HG03378 (cell line): Measurements from ENCODE around the gene DHDDS.
A peak's percentile ranks its signal among the peaks of the same experiment; 100 is the strongest.
"Not testable (repeated sequence)": the region's sequence is repeated elsewhere in the genome, so short reads cannot be mapped to it uniquely, and the experiment has no call there.

Source experiments
- ATAC-seq: cut with Tn5 transposase; IDR thresholded peaks from one replicate; pipeline ENCODE4 v1.9.1; 2021; ENCODE audit warnings: mild to moderate bottlenecking, moderate library complexity; ENCODE audit not compliant: unreplicated experiment

DHDDS gene, protein sequence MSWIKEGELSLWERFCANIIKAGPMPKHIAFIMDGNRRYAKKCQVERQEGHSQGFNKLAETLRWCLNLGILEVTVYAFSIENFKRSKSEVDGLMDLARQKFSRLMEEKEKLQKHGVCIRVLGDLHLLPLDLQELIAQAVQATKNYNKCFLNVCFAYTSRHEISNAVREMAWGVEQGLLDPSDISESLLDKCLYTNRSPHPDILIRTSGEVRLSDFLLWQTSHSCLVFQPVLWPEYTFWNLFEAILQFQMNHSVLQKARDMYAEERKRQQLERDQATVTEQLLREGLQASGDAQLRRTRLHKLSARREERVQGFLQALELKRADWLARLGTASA

DNA sequence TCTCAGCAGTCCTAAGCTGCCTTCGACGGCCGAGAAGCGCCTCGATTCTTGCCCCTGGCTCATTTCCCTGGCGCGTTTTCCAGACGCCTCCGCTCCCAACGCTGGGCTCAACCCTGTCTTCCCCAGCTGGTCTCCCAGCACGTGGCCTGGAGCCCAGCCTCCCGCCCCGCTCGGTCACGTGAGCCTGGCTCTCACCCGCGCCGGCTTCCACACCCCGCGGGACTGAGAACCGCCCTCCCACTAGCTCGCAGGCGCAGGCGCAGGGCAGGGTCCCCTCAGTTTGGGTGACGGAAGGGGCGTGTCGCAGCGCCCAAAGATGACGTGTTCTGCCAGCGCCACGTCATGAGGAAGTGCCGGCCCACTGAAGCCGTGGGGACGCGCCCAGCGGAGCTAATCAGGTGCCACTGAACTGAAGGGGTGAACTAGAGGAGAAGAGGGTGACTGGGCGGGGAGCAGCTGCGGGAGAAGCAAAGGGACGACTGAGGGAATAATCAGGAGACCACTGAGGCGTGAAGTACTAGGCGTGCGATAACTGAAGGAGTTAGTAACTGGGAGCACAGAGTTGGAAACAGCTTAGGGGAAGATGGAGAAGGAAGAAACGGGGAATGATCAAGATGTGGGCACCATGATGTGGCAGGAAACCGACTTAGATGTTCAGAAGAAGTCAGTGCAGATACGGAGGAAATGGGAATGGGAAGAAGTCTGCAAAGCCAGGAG, at the start of gene DHDDS:
Gene DHDDS (plus strand): TSS at position 343 of the 717 bp plus-strand sequence. CDS start 625 bp downstream, outside the sequence.
- peak; percentile 88 for ATAC-seq

DNA sequence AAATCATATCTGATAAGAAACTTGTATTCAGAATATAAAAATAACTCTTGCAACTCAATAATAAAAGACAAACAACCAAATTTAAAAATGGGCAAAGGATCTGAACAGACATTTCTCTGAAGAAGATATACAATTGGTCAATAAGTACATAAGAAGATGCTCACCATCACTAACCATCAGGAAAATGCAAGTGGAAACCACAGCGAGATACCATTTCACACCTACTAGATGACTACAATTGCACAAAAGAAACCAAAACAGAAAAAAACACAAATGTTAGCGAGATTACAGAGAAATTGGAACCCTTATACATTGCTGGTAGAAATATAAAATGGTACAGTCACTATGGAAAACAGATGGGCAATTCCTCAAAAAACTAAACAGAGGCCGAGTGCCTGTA, 48.0 kb upstream of the DHDDS start:
- ATAC-seq, result no peak

DNA sequence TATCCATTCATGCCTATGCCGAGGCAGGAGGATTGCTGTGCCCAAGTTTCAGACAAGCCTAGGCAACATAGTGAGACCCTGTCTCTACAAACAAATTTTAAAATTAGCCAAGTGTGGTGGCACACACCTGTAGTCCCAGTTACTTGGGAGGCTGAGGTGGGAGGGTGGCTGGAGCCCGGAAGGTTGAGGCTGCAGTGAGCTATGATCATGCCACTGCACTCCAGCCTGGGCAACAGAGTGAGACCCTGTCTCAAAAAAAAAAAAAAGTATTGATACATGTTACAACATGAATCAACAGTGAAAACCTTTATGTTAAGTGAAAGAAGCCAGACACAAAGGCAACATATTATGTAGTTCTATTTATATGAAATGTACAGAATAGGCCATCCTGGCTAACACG, 47.1 kb upstream of the DHDDS start:
- ATAC-seq, result not testable (repeated sequence)

DNA sequence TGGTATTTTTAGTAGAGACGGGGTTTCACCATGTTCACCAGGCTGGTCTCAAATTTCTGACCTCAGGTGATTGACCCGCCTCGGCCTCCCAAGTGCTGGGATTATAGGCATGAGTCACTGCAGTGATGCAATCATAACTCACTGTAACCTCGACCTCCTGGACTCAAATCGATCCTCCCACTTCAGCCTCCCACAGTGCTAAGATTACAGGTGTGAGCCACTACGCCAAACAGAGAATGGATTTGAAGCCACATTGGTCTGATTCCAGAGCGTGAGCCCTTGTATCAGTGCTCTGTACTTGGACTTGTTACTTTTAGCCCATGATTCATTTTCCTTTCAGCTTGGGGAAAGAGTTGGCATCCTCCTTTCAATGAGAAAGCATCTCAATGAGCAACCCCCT, 44.7 kb upstream of the DHDDS start:
- ATAC-seq, result no peak

DNA sequence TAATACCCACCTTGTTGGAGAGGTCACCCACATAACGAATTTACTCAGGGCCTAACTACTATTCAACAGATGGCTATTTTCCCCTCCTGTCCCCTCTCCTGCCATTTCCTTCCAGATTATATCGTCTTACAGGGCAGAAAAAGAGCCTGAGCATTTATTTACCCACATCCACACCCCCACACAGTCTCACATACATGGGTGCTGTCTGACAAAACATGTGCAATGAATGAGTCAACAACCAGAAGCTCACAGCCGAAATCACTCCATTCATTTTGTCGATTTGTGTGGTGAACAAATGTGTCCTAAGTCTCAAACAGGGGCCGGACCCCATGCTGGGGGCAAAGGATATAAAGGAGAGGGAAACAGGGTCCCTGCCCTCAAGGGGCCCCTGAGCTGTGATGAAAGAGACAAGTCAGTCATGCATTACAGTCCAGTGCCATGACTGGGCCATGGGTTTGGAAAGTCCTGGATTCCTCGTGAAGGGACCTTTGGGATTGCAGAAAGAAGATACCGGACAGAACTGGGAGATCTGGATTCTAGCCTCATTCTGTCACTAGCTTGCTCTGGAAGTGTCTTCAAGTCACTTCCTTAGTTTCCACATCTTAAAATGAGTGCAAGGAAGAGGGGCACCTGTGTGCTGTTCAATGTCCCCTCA, 43.2 kb upstream of the DHDDS start:
- ATAC-seq, result no peak

DNA sequence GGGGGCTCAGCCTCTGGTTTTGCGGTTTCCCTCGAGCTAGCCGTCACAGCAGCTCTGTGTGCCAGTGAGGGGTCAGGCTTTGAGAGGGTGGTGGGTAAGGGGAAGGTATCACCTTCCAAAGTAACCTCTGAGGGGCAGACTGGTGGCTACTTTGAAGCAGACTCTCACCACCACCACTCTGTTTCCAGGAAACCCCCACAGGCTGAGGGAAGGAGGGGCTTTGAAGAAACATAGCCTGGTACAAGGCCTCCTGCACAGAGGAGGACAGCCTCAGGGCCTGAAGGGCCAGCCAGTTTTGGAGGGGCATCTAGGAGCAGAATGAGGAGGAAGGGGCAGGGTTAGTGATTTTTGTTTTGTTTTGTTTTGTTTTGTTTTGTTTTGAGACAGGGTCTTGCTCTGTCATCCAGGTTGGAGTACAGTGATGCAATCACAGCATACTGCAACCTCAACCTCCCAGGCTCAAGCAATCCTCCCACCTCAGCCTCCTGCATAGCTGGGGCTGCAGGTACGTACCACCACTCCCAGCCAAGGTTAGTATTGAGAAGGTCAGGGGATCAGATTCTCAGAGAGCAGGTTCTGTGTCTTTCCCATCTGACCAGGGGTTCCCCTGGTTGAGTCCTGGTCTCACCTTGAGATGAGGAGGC, 42.4 kb upstream of the DHDDS start:
- ATAC-seq, result no peak

DNA sequence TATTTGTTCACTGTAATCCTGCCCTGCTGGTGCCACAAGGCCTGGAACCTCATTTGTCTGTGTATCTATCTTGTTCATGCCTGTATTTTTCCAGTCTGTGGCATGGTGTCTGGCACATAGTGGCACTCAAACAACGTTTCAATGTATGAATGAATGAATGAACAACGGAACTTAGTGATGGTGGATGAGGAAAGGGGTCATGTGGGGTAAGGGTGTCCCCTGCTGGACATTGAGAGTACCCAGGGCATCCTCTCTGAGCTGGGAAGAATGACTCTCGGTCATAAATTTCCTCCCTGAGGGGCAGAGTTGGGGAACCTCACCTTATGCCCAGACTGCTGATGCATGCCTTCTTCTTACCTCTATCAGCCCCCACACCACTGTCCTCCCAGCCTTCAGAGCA, 40.7 kb upstream of the DHDDS start:
- no peak for ATAC-seq

DNA sequence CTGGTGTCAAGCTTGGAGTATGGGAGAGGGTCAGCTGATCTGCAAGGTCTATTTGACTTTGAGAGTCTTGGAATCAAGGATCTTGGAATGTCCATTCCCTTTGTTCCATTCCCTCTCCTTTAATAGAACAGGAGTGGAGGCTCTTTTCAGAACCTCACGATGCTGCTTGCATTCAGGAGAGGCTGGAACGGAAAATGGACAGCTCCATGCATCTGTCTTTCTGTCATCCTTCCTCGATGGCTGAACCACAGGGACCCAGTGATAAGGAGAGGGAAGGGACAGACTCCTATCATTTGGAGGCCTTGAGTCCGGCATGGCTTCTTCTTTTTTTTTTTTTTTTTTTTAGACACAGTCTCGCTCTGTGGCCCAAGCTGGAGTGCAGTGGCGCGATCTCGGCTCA, 36.4 kb upstream of the DHDDS start:
- no peak for ATAC-seq

DNA sequence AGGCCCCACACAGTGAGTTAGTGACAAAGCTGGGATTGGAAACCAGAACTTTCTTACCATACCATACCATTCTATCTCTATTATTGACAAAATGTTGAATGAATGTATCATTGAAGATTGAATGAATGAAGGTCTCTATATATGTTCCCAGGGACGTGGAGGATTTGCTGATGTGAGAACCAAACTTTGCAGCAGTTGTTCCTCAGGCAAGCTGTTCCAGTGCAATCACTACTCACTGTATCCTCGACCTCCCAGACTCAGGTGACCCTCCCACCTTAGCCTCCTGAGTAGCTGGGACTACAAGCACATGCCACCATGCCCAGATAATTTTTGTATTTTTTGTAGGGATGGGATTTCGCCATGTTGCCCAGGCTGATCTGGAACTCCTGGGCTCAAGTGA, 33.1 kb upstream of the DHDDS start:
- no peak for ATAC-seq

DNA sequence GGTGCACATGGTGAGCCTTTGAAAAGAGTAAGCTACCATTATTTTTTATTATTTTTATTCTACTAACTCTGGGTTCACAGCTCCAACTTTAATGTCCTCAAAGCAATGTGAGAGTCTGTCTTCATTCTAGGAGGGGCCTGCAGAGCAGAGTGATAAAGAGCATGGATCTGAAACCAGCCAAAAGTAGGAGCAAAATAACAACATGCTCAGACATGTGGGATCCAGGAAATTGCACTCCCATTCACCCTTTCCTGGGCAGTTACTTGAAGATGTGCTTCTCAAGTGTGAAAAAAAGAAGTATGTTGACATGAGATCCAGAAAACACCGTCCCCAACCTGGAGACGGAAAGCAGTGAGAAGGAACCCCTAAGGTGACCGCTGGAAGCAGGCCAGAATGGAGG, 30.2 kb upstream of the DHDDS start:
- no peak for ATAC-seq

DNA sequence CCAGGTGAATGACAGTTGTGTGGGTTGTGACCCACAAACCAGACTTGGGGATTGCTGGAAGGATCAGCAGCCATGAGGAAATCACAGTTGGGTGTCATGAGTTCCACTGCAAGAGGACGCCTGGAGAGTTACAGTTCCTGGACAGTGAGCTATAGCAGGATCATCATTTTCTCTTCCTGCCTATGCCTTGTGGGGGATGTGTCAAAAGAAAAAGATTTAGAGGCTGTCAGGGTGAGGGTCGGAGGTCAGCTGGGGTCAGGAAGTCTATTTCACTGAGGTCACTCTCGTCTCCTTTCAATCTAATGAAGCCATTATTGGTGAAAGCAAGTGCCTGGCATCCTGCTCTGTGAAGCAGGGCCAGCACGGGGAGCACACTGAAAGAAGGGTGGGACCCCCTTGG, 28.5 kb upstream of the DHDDS start:
- ATAC-seq, result no peak

DNA sequence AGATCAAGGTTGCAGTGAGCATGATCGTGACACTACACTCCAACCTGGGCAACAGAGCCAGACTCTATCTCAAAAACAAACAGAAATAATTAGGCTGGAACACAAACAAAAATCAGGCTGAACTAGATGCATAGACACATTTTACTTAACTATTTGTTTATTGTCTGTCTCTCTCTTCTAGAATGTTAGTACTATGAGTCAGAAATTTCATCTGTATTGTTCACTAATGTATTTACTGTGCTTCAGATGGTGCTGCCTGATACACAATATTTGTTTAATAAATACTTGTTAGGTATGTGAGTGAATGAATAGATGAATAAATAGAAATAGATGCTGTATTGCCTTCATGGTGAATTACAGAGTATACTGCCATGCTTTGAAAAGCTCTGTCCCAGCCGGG, 27.5 kb upstream of the DHDDS start:
- no peak for ATAC-seq

DNA sequence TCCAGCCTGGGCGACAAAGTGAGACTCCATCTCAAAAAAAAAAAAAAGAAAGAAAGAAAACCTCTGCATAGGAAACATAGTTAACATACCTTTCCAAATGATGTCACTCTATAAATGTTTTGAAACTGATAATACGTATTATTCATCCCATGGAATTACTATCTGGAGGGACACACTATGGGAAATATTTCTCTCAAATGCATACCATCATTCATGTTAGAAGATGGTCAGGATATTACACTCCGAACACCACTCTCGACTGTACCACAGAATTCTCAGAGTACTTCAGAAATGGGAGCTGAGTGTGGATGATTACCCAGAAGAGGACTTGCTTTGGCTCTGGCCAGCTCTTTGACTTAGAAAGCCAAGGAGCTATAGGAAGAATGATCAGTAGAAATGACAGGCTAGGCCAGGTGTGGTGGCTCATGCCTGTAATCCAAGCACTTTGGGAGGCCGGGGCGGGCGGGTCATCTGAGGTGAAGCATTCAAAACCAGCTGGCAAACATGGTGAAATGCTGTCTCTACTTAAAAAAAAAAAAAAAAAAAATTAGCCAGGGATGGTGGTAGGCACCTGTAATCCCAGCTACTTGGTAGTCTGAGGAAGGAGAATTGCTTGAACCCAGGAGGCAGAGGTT, 26.7 kb upstream of the DHDDS start:
- ATAC-seq, result no peak

DNA sequence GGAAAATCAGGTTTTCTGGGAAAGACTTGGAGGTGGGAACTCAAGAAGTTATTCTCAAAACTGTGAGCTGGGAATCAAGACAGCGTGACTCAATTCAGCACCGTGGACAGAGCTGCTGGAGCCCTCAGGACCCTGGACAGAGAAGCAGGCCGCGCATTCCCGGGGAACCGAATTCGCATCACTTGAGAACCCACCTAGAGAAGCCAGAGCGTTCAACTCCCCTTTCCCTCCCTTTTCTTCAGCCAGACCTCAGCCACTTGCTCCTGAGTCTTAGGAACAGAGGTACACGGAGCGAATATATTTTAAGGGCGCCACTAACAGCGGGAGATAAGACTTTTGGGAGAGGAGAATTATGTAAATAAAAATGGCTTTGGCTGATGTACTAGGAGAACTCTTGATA, 23.5 kb upstream of the DHDDS start:
- no peak for ATAC-seq

DNA sequence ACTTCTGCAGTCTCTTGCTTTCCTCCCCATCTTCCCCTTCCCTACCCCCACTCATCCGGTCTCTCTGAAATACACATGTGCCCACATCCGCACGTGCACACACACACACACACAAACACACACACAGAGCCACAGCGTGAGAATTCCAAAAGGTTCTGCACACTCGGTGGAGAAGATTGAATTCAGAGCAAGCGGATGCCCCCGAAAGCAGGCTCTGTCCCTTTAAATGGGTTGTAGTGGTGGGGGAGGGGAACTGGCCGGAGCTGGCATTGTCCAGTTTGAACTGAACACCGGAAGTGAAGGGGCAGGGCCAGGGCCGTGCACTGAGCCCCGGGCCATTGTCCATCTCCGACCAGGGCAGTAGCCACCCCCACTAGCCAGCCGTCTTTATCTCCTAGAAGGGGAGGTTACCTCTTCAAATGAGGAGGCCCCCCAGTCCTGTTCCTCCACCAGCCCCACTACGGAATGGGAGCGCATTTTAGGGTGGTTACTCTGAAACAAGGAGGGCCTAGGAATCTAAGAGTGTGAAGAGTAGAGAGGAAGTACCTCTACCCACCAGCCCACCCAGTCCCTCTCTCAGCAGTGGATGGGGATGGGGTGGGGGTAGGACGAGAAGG, 22.8 kb upstream of the DHDDS start:
- no peak for ATAC-seq

DNA sequence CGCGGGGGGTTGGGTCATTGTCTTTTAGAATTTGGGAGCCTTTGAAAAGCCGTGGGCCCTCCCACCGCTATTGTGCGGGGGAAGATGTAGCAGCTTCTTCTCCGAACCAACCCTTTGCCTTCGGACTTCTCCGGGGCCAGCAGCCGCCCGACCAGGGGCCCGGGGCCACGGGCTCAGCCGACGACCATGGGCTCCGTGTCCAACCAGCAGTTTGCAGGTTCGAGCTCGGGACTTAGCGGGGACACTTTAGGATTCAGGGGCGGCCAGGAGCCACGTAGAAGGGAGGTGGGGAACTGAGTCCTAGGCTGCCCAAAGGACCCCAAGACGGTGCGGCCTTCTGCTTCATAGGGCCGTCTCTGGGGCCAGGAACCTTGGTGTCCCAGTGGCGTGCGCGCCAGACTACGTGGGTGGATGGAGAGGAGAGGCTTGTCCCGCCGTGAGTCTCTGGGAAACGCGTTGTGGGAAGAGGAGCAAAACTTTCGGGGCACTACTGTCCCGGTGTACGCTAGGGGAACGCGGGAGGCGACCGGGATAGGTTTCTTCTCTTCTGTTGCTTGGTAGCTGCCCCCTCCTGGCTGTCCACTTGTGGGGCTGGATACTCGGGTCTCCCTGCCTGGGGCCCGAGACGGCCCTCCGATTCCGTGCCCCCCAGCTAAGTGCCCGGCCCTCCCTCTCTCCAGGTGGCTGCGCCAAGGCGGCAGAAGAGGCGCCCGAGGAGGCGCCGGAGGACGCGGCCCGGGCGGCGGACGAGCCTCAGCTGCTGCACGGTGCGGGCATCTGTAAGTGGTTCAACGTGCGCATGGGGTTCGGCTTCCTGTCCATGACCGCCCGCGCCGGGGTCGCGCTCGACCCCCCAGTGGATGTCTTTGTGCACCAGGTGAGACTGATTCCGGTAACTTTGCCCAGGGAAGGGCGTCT, 21.2 kb upstream of the DHDDS start, which contains the start of gene LIN28A:
Gene LIN28A (plus strand): TSS at position 112 of the 918 bp plus-strand sequence. CDS start 75 bp downstream, at position 187.
- ATAC-seq, result no peak

DNA sequence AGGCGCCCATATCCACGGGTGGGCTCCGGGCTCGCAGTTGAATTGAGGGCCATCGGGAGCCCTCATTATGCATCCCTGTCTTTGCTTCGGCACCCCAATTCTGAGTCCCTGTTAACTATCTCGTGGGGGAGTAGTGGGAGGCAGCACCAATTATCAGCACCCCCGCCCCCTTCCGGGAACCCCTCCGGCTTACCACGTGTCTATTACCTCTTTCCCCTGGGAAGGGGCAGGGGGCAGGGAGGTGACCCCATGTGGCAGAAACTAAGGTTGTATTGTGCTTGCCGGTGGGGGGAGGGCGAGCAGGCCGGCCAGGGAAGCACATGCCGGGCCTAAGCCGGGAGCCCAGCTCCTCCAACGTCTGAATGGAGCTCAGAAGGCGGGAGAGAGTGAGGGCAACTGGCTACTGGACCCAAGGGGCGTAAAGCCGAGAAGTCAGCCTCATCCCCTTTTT, 20.5 kb upstream of the DHDDS start:
- no peak for ATAC-seq

DNA sequence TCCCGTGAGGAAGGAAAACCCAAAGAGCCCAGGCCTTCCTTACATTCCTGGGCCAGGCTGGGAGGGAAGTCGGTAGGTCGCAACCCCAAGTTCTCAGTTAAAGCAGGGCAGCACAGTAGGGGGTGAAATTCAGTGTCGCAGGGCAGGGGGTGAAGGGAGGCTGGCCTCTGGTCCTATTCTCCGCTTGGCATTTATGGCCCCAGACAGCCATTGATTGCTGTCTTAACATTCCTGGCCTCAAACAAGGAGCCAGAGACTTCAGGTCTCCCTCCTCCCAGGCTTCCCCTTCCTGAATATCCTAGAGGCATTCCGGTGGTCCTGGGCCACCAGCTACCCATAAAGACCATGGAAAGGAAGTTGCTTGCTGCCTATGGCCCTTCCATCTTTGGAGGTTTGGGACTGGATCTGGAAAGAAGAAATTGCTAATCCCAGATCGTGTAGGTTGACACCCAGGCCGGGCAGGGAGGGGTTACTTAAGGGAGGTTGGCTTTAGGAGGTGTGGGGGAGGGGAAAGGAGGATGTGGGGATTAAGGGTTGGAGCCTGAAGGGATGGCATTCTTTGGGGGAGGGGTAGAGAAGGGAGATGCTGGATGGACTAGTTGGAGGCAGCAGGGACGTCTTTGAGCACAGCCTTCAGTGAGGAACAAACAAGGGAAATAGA, 19.8 kb upstream of the DHDDS start:
- ATAC-seq, result no peak

DNA sequence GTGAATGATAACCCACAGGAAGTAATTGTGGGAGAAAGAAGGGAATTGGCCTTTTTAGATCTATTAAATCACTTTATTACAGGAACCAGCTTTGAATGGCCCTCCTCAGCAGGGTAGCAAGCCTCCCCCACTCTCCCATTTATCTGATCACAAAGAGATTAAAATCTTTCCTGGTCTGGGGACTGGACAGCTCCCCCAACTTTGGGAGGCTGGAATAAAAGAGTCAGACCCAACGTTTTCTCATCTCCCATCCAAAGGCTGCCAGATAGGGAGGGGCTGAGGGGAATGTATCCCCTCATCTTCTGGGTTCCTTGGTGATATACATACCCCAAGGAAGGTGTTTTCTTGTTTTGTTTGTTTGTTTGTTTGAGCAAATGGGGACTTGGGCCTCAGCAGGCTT, 19.1 kb upstream of the DHDDS start:
- no peak for ATAC-seq
